GM21619 (cell line): ENCODE results near the gene HSP90AB1.

Experiments used
- ATAC-seq: cut with Tn5 transposase; IDR thresholded peaks from one replicate; pipeline ENCODE4 v1.9.1; 2021; ENCODE audit not compliant: unreplicated experiment

Gene HSP90AB1

GRCh38 chr6:44246663-44247337 lies at the start of gene HSP90AB1:
Gene HSP90AB1, plus strand, starts transcription at chr6:44247101. Its CDS starts 1,529 bp downstream, at chr6:44248630.
- ATAC-seq = peak; percentile 54

- ATAC-seq = no peak
Measured at GRCh38 chr6:44198684-44199083, 48.2 kb upstream of the HSP90AB1 start.

DNA sequence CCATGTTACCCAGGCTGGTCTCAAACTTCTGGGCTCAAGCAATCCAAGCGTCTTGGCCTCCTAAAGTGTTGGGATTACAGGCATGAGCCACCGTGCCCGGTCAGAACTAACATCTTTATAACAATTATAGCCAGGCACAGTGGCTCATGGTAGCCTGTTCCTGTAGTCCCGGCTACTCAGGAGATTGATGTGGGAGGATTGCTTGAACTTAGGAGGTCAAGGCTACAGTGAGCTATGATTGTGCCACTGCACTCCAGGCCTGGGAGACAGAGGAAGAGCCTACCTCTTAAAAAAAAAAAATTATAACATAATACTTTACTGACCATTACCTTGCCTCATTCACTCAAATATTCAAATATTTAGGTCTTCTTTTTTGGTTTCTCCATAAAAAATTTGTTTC lies 47.0 kb upstream of the HSP90AB1 start:
- ATAC-seq = no peak

DNA sequence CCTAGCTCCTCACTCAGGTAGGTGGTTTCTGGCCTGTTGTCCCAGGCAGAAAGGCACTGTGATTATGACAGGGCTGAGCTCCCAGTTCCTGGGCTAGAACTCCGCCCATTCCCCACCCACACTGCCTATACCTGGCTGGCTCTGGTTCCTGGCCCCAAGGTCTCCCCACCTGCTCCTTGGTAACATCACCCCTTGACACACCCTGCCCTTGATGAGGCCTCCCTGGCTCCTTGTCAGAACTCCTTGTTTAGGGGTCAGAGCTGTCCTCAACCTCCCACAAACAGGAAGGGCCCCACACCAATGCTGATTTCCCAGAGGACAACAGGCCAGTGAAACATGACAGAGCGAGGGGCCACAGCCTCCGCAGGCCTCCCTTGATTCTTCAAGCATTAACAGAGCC lies 45.7 kb upstream of the HSP90AB1 start:
- ATAC-seq = no peak

GRCh38 chr6:44201638-44202303 lies 45.1 kb upstream of the HSP90AB1 start:
- ATAC-seq = no peak

GRCh38 chr6:44202332-44202971 lies 44.4 kb upstream of the HSP90AB1 start:
- no peak for ATAC-seq

DNA sequence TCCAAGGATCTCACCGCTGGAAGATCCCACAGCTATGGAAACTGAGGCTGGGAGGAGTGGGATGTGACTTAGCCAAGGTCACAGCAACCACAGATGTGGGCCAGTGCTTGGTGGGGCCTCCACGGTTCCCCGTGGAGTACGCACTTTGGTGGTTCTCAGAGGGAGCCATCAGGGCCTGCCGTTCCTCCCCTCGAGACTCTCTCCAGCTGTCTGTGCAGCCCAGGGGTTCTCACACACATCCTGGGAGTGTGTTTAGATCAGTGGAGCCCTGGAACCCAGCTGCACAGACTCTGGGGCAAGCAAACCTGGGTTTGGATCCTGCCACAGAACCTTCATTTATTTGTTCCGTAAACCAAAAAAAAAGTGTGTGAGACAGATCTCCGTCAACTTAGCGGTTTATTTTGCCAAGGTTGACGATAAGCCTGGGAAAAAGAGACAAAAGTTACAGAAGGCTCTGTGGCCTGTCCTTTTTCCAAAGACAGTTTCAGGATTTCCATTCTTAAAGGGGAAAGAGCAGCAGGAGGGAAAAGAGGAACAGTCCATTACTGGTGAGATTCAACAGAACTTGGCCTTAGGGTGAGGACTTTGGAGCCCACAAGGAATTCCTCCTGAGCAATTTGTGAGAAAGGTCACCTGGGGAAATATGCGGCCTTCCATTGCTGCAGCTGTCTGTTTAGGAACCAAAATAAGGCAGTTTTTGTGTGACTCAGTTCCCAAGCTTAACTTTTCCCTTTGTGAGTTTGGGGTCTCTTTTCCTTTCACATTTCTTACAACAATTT lies 43.7 kb upstream of the HSP90AB1 start:
- ATAC-seq = no peak

- no peak for ATAC-seq
Measured at GRCh38 chr6:44203955-44204354, 42.9 kb upstream of the HSP90AB1 start.

DNA sequence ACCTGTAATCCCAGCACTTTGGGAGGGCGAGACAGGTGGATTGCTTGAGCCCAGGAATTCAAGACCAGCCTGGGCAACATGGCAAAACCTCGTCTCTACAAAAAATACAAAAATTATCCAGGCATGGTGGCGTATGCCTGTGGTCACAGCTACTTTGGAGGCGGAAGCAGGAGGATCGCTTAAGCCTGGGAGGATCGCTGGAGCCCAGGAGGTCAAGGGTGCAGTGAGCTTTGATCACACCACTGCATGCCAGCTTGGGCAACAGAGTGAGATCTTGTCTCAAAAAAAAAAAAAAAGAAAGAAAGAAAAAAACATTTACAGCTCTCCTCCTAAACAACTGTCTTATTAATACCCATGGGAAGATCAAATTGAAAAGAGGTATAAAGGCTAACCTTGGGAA lies 38.9 kb upstream of the HSP90AB1 start:
- ATAC-seq = no peak

DNA sequence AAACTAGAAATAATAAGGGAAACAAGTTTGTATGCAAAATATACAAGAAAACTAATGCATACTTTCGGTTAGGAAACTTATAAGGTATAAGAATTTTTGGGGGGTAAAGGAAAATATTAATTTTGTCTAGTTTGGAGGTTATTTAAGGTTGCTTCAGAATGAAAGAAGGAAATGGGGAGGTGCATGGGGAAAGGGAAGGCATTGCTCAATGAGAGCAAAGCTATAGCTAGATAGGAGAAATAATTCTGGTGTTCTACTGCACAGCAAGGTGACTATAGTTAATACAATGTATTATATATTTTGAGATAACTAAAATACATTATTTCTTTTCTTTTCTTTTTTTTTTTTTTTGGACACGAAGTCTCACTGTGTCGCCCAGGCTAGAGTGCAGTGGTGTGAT lies 35.6 kb upstream of the HSP90AB1 start:
- ATAC-seq = no peak

- no peak for ATAC-seq
Measured at GRCh38 chr6:44214307-44214706, 32.6 kb upstream of the HSP90AB1 start.

DNA sequence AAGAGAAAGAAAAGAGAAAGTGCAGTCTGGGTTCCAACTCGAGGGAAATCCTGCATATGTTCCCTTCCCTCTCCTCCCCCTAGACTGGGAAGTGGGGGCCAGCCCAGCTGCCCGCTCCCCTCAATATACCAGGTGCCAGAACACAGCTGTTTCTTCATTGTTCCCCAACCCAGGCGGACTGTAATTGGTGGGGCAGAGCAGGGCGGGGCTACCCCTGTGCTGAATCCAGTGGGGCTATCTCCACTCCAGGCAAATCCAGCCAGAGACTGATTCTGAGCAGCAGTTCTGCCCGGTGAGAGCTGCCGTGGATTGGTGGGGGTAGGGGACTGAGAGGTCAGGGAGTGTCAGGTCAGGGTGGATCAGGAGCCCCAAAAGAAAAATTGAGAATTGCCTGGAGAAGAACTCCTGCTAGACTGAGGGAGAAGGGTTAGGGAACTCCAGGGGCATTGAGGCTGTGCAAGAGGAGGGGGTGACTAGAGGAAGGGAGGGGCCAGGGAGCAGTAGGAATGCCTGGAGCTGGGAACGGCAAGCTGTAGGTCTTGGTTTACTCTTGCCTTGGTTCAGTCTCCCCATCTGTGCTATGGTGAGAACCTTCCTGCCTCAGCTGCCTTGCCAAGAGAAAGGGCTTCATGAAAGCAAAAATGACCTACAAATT lies 30.1 kb upstream of the HSP90AB1 start, which contains the start of gene MYMX:
MYMX (plus strand) TSS at position 250 of the 655 bp plus-strand sequence. CDS start 546 bp downstream, outside the sequence.
- no peak for ATAC-seq

- no peak for ATAC-seq
Measured at GRCh38 chr6:44217332-44218143, 29.4 kb upstream of the HSP90AB1 start.

- ATAC-seq = peak; percentile 50
Measured at GRCh38 chr6:44219053-44219814, 27.7 kb upstream of the HSP90AB1 start.

DNA sequence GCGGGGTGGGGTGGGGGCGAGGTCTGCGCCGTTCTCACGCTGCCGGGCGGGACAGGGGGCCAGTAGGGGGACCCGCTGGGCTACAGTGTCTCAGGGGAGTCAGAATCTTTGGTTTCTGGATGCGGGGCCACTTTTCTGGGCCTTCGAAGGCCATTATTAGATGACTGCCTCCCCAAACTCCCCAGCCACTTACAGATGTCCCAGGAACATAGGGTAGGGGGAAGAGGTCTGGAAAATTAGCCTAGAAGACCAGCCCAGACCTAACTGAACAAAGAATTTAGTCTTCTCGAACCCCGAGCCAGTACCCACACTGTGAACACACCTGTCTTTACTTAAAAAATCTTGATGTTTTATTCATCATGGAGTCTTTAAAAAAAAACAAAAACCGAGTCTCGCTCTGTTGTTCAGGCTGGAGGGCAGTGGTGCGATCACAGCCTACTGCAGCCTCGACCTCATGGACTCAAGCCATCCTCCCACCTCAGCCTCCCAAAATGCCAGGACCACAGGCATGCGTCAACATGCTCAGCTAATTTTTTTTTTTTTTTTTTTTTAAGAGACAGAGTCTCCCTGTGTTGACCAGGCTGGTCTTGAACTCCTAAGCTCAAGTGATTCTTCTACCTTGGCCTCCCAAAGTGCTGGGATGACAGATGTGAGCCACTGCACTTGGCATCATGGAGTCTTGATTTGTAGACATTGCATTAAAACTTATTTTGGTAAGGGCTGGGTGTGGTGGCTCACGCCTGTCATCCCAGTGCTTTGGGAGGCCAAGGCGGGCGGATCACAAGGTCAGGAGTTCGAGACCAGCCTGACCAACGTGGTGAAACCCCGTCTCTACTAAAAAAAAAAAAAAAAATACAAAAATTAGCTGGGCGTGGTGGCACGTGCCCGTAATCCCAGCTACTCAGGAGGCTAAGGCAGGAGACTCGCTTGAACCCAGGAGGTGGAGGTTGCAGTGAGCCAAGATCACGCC lies 26.8 kb upstream of the HSP90AB1 start:
- no peak for ATAC-seq

GRCh38 chr6:44220913-44221290 lies 26.0 kb upstream of the HSP90AB1 start:
- ATAC-seq = no peak

GRCh38 chr6:44221291-44221960 lies 25.5 kb upstream of the HSP90AB1 start:
- ATAC-seq = peak; percentile 32

GRCh38 chr6:44221961-44222335 lies 25.0 kb upstream of the HSP90AB1 start:
- no peak for ATAC-seq
